ENCODE data around the gene SLC35E1. TPM values are rescaled to one million over a fixed set of nuclear protein-coding genes. Genes with fewer than 3 reads are reported as not detected.

SLC35E1 gene
- total RNA-seq, 1 experiment from 2014 or later, result 35.8 TPM

- no peak overlapping the region for H4K8ac ChIP-seq (replicated peaks; ENCODE audit: insufficient read length, low read depth, low read length)
- no CpG with 5 or more reads among the region's 13 CpGs for WGBS (ENCODE audit: extremely low coverage, insufficient read length, low lambda C conversion rate)
- no peak for DNase-seq
- no peak overlapping the region for H3K4ac ChIP-seq (ENCODE audit: low read depth, low read length)
- no peaks in the 10 kb centered on the region for H3K4me1 ChIP-seq (ENCODE audit: insufficient read depth, low read length)
- TF ChIP-seq CTCF (conservative IDR thresholded peaks at IDR 0.05), result no peak
- H3T11ph ChIP-seq (ENCODE audit: low read length), result no peak overlapping the region
- no peak overlapping the region for H3K23ac ChIP-seq (ENCODE audit: insufficient read length, low read depth, low read length)
- no peak overlapping the region for H2BK120ac ChIP-seq (ENCODE audit: low read depth, low read length, poor library complexity, severe bottlenecking)
- no peak overlapping the region for H3K9ac ChIP-seq (ENCODE audit: extremely low read depth, insufficient read length, low read length)
- Mint-ChIP-seq H3K36me3 (ENCODE audit: insufficient read depth in 1 of 3, low read depth in 3 of 3) (peaks cover 55 to 92% (median 88%) of the 10 kb centered on the region in 3 experiments; a peak in 6 of 7 replicates), H3K4me1 (peaks cover 6 to 8% of the 10 kb centered on the region in 2 experiments), H3K4me3 (no peak overlapping the region), H3K27ac (peak overlapping the region in 2 of 3 experiments; percentile 79 to 87; a peak in 4 of 7 replicates), H3K9me3 (no peaks in the 10 kb centered on the region), H3K27me3 (ENCODE audit: low read depth) (no peaks in the 10 kb centered on the region)
- H4K5ac ChIP-seq (ENCODE audit: insufficient read length, low read depth, low read length), result no peak overlapping the region
- H3K56ac ChIP-seq (ENCODE audit: insufficient read length, low read depth, low read length), result no peak overlapping the region
- H4K20me1 ChIP-seq (ENCODE audit: control insufficient read depth, insufficient read depth, insufficient read length), result no peaks in the 10 kb centered on the region
- no peaks in the 10 kb centered on the region for H3K27me3 ChIP-seq (ENCODE audit: insufficient read depth, low read length)
- H2AK5ac ChIP-seq (ENCODE audit: insufficient read length, low read length), result no peak overlapping the region
- H3K27ac ChIP-seq (ENCODE audit: insufficient read length, low read depth, low read length), result no peak overlapping the region
- no peak overlapping the region for H3K14ac ChIP-seq (ENCODE audit: insufficient read depth, low read length)
- no peaks in the 10 kb centered on the region for H3K9me3 ChIP-seq (ENCODE audit: control insufficient read depth, low read depth, low read length)
- no peak overlapping the region for H2BK12ac ChIP-seq (ENCODE audit: insufficient read length, low read depth, low read length)
- H2AFZ ChIP-seq (ENCODE audit: low read length), result no peak overlapping the region
- peaks cover 40% of the 10 kb centered on the region; the same call in 1 of the 2 replicates for H3K79me2 ChIP-seq (ENCODE audit: insufficient read depth, low read length)
- H2BK20ac ChIP-seq (ENCODE audit: low read depth, low read length, poor library complexity, severe bottlenecking), result no peak overlapping the region
- no peak overlapping the region for H2BK15ac ChIP-seq (ENCODE audit: low read depth, low read length)
- no peak overlapping the region for H2BK5ac ChIP-seq (ENCODE audit: insufficient read length, low read length)
- no peak overlapping the region for H3K18ac ChIP-seq (ENCODE audit: insufficient read length, low read depth, low read length)
- H3K23me2 ChIP-seq (ENCODE audit: insufficient read length, low read depth, low read length, poor library complexity, severe bottlenecking), result peaks cover 7% of the 10 kb centered on the region
- H4K91ac ChIP-seq (ENCODE audit: insufficient read length, low read depth, low read length), result no peak overlapping the region
- peaks cover 16% of the 10 kb centered on the region for H3K79me1 ChIP-seq (ENCODE audit: insufficient read depth, low read depth, low read length, poor library complexity, severe bottlenecking)
- no peak overlapping the region for H3K4me2 ChIP-seq (ENCODE audit: insufficient read depth, insufficient read length, low read length)
Observed at GRCh38 chr19:16537111-16537510, 35.1 kb downstream of the SLC35E1 start.
